Activated CD8-positive, alpha-beta memory T cell treated with anti-CD3 and anti-CD28 coated beads, Interleukin-2, amount 50 U/mL, for 4 hours (primary cell): ENCODE data around the gene PNPLA5.
A peak's percentile ranks its signal among the peaks of the same experiment; 100 is the strongest.
"Not testable (repeated sequence)": the region's sequence is repeated elsewhere in the genome, so short reads cannot be mapped to it uniquely, and the experiment has no call there.

Source experiments
- DNase-seq: peaks from one replicate; pipeline ENCODE4 v3.0.0-alpha.2; 2020

Gene PNPLA5

GRCh38 chr22:43891360-43892182 is at the start of gene PNPLA5:
Gene PNPLA5, minus strand, starts transcription at chr22:43892013. Its CDS starts 133 bp downstream, at chr22:43891880.
- DNase-seq: no peak

GRCh38 chr22:43941449-43941848 is 49.6 kb upstream of the PNPLA5 start:
- no peak for DNase-seq

GRCh38 chr22:43931771-43932170 is 40.0 kb upstream of the PNPLA5 start:
- DNase-seq: no peak

GRCh38 chr22:43928908-43929307 is 37.1 kb upstream of the PNPLA5 start:
- no peak for DNase-seq

GRCh38 chr22:43928468-43928867 is 36.7 kb upstream of the PNPLA5 start:
- no peak for DNase-seq

- DNase-seq: no peak
These were observed 34.5 kb upstream of the PNPLA5 start for GRCh38 chr22:43926349-43926710.

GRCh38 chr22:43925433-43926348 is 33.9 kb upstream of the PNPLA5 start:
- DNase-seq: no peak

GRCh38 chr22:43924877-43925276 is 33.1 kb upstream of the PNPLA5 start:
- DNase-seq: no peak

- DNase-seq: peak; percentile 80
These were observed 32.0 kb upstream of the PNPLA5 start, which contains the start of gene PNPLA3 for GRCh38 chr22:43923631-43924464. Gene PNPLA3, plus strand, starts transcription at chr22:43923805. Its CDS starts 107 bp downstream, at chr22:43923912.

- DNase-seq: no peak
These were observed 31.4 kb upstream of the PNPLA5 start for GRCh38 chr22:43923191-43923590.

- DNase-seq: no peak
These were observed 30.3 kb upstream of the PNPLA5 start for GRCh38 chr22:43922123-43922522.

GRCh38 chr22:43921370-43921769 is 29.6 kb upstream of the PNPLA5 start:
- no peak for DNase-seq

GRCh38 chr22:43919106-43919973 is 27.5 kb upstream of the PNPLA5 start:
- no peak for DNase-seq

- no peak for DNase-seq
These were observed 25.7 kb upstream of the PNPLA5 start for GRCh38 chr22:43917521-43917920.

- DNase-seq: no peak
These were observed 19.5 kb upstream of the PNPLA5 start for GRCh38 chr22:43911351-43911750.

GRCh38 chr22:43910178-43910695 is 18.4 kb upstream of the PNPLA5 start:
- no peak for DNase-seq

GRCh38 chr22:43909708-43910107 is 17.9 kb upstream of the PNPLA5 start:
- DNase-seq: no peak

GRCh38 chr22:43905681-43906080 is 13.9 kb upstream of the PNPLA5 start:
- DNase-seq: no peak

GRCh38 chr22:43904412-43904811 is 12.6 kb upstream of the PNPLA5 start:
- DNase-seq: not testable (repeated sequence)

GRCh38 chr22:43903033-43903432 is 11.2 kb upstream of the PNPLA5 start:
- not testable (repeated sequence) for DNase-seq

- no peak for DNase-seq
These were observed 10.3 kb upstream of the PNPLA5 start for GRCh38 chr22:43901976-43902643.
